ENCODE data around the gene PBOV1.

- TF ChIP-seq CTCF (conservative IDR thresholded peaks at IDR 0.05): no peak
- TF ChIP-seq ZFX (IDR thresholded peaks at IDR 0.05): no peak
Measured at GRCh38 chr6:138264372-138264880, 46.1 kb upstream of the PBOV1 start.

Measured in C4-2B (cell line).